ENCODE data around the gene ABCB1. TPM values are rescaled to one million over a fixed set of nuclear protein-coding genes. Genes with fewer than 3 reads are reported as not detected.
"Not testable (repeated sequence)": the region's sequence is repeated elsewhere in the genome, so short reads cannot be mapped to it uniquely, and the experiment has no call there.

The ABCB1 gene
- total RNA-seq, 2 experiments from 2014 or later = 4.5 to 4.9 TPM

DNA sequence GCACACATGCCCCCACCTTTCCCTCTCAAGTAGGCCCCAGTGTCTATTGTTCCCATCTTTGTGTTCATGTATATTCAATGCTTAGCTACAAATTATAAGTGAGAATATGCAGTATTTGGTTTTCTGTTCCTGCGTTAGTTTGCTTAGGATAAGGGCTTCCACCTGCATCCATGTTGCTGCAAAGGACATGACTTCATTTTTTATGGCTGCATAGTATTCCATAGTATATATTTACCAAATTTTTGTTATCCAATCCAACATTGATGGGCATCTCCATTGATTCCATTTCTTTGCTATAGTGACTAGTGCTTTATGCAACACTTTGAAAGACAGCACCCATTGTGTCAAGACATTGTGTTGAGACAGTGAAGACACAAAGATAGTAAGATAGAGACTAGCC, 106.2 kb downstream of the ABCB1 start:
- CTCF ChIA-PET = no interaction called here
- ATAC-seq (no peak), DNase-seq (no peak)
- Mint-ChIP-seq H3K4me1 (no peaks in the 10 kb centered on the region), H3K4me3 (no peak overlapping the region), H3K27me3 (peaks cover 7% of the 10 kb centered on the region), H3K27ac (no peak overlapping the region), H3K9me3 (ENCODE audit: low read depth) (no peaks in the 10 kb centered on the region), H3K36me3 (ENCODE audit: low read depth) (no peaks in the 10 kb centered on the region)
- POLR2A ChIA-PET = no interaction called here
- intact Hi-C loops (cut with DNase I, micrococcal nuclease) = no loop called here

DNA sequence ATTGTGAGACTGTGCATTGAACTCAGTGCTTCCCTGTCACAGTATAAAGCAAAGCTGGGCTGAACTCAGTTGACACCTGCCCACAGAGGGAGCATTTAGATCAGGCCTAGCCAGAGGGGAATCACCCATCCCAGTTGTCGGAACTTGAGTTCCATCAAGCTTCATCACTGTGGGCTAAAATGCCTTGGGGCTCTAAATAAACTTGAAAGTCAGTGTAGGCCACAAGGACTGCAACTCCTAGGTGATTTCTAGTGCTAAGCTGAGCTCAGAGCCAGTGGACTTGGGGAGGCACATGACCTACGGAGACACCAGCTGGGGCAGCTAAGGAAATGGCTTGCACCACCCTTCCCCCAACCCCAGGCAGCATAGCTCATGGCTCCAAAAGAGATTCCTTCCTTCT, 117.6 kb downstream of the ABCB1 start:
- H3K4me3 Mint-ChIP-seq = no peak overlapping the region
- ChIA-PET POLR2A (no interaction called here), CTCF (no interaction called here)
- no peaks in the 10 kb centered on the region for H3K36me3 Mint-ChIP-seq (ENCODE audit: low read depth)
- intact Hi-C loops (cut with DNase I, micrococcal nuclease) = no loop called here
- H3K27ac Mint-ChIP-seq = no peak overlapping the region
- peaks cover 11% of the 10 kb centered on the region for H3K27me3 Mint-ChIP-seq
- no peak for ATAC-seq
- no peaks in the 10 kb centered on the region for H3K9me3 Mint-ChIP-seq (ENCODE audit: low read depth)
- no peak for DNase-seq
- H3K4me1 Mint-ChIP-seq = no peaks in the 10 kb centered on the region

DNA sequence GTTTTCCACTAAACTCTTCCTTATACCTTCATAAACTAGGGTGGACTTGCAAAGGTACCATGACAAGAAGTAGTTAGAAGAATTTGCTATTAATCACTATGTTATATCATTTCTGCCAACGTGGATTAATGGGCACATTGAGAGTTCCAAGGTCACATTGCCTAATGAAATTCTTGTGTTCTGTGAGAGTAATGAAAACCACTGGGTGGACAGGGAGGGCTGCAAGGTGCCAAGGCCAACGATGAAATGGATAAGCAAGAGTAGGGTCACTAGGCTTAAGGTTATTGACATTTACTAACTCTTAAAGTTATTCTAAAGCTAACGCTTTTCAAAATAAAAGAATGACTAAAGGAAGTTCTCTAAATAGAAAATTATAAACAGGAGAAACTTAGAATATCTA, 118.6 kb downstream of the ABCB1 start:
- no peak for ATAC-seq
- no peak overlapping the region for H3K4me3 Mint-ChIP-seq
- ChIA-PET CTCF (no interaction called here), POLR2A (no interaction called here)
- H3K27me3 Mint-ChIP-seq = peaks cover 14% of the 10 kb centered on the region
- H3K4me1 Mint-ChIP-seq = no peaks in the 10 kb centered on the region
- H3K36me3 Mint-ChIP-seq (ENCODE audit: low read depth) = no peaks in the 10 kb centered on the region
- no peaks in the 10 kb centered on the region for H3K9me3 Mint-ChIP-seq (ENCODE audit: low read depth)
- no peak for DNase-seq
- no peak overlapping the region for H3K27ac Mint-ChIP-seq
- intact Hi-C loops (cut with DNase I, micrococcal nuclease) = no loop called here

DNA sequence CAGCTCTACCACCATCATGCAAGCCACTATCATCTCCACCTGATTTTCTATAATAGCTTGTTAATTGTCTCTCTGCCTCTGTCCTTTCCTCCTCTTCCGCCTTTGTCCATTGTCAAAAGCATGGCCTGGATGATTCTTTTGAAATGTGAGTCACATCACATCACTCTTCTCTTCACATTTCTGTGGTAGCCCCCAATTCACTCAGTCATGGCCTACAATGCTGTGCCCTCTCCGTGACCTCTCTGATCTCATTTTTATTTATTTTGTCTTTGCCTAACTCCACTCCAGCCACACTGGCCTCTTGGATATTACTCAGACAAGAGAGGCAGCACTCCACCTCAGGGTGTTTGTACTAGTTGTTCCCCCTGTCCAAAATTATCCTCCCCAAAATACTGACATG, 120.3 kb downstream of the ABCB1 start:
- H3K4me1 Mint-ChIP-seq = no peaks in the 10 kb centered on the region
- H3K27ac Mint-ChIP-seq = no peak overlapping the region
- DNase-seq (no peak), ATAC-seq (no peak)
- intact Hi-C loops (cut with DNase I, micrococcal nuclease) = no loop called here
- POLR2A ChIA-PET = no interaction called here
- H3K4me3 Mint-ChIP-seq = no peak overlapping the region
- CTCF ChIA-PET = no interaction called here
- no peaks in the 10 kb centered on the region for H3K36me3 Mint-ChIP-seq (ENCODE audit: low read depth)
- H3K27me3 Mint-ChIP-seq = peaks cover 22% of the 10 kb centered on the region
- H3K9me3 Mint-ChIP-seq (ENCODE audit: low read depth) = no peaks in the 10 kb centered on the region

DNA sequence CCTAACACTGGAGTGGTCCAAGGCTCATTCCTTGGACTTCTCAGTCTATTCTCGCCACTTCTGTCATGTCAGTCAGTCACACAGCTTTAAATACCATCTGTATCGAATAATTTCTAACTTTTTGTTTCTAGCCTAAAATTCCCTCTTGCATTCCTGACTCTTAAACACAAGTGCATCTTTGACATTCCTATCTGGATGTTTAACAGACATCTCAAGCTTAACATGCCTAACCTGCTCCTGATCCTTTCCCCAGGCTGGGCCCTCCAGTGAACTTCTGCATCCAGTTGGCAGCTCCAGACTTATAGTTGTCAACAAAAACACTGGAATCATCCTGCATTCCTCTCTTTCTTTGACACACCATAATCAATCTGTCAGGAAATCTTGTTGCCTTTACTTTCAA, 120.7 kb downstream of the ABCB1 start:
- intact Hi-C loops (cut with DNase I, micrococcal nuclease) = no loop called here
- Mint-ChIP-seq H3K27ac (no peak overlapping the region), H3K4me3 (no peak overlapping the region), H3K9me3 (ENCODE audit: low read depth) (no peaks in the 10 kb centered on the region), H3K4me1 (peaks cover 2% of the 10 kb centered on the region), H3K36me3 (ENCODE audit: low read depth) (no peaks in the 10 kb centered on the region), H3K27me3 (peaks cover 23% of the 10 kb centered on the region)
- DNase-seq (no peak), ATAC-seq (no peak)
- ChIA-PET POLR2A (no interaction called here), CTCF (no interaction called here)

DNA sequence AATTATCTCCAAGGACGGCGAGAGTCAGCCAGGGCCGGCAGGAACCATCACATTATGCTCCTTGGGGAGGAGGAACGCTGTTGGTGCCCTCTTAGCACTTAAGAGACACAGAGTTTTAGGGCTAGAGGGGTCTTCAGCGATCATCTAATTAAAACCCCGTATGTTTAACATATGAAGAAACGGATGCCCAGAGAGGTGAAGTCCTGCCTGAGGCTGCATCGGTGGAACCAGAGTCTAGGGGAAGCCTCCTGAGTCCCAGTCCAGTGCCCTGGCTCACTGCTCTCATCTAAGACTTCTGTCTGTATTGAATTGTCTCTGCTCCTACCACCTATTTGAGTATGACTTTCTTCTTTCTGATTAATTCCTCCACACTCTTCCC, 124.5 kb downstream of the ABCB1 start:
- intact Hi-C loops (cut with DNase I, micrococcal nuclease) = no loop called here
- no peaks in the 10 kb centered on the region for H3K9me3 Mint-ChIP-seq (ENCODE audit: low read depth)
- no peak overlapping the region for H3K27ac Mint-ChIP-seq
- POLR2A ChIA-PET = no interaction called here
- CTCF ChIA-PET = no interaction called here
- H3K36me3 Mint-ChIP-seq (ENCODE audit: low read depth) = no peaks in the 10 kb centered on the region
- no peak for ATAC-seq
- peaks cover 8% of the 10 kb centered on the region for H3K4me1 Mint-ChIP-seq
- no peak overlapping the region for H3K4me3 Mint-ChIP-seq
- no peak for DNase-seq
- H3K27me3 Mint-ChIP-seq = peaks cover 35% of the 10 kb centered on the region

DNA sequence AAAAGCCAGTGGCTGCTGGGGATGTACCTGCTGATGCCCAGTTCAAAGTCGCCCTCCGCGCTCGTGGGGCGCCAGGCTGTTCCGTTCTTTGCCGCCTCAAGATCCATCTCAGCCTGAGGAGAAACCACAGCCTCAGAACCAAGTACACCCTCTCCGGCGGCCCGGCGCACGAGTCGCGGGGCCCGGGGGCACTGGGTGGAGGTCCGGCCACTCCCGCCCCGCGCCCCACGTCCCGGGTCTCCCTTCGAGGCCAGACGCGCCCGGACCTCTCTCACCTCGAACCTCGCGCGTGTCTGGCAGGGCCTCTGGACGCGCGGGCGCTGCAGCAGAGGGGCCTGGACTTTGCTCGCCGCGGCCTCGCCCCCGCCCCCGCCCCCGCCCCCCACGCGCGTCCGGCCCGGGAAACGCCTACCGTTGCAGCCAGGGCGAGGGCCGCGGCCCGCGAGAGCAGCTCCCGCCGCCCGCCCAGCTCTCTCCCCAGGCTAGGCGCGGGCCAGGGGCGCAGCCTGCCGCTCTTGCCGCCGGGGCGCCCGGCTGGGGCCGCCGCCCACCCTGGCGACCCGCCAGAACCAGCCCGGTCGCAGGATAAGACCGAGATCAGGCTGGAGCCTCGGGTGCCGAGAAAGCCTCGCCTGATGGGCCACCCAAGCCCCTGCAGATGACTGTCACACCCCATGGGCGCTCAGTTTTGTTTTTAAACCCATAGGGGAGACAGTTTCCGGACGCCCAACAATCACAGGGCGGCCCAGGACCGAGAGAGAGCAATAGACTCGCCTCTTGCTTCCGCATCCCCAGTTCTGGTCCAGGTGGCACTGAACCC, 125.1 kb downstream of the ABCB1 start, which contains the start of gene ABCB4:
ABCB4 (minus strand) TSS at position 322 of the 820 bp plus-strand sequence; CDS start at position 107, 215 bp downstream.
- H3K9me3 Mint-ChIP-seq (ENCODE audit: low read depth) = no peaks in the 10 kb centered on the region
- ChIA-PET POLR2A (no interaction called here), CTCF (no interaction called here)
- peak; percentile 16 for DNase-seq
- H3K36me3 Mint-ChIP-seq (ENCODE audit: low read depth) = no peaks in the 10 kb centered on the region
- intact Hi-C loops (cut with DNase I, micrococcal nuclease) = no loop called here
- peaks cover 8% of the 10 kb centered on the region for H3K4me1 Mint-ChIP-seq
- no peak within 1 kb of the TSS for H3K27ac Mint-ChIP-seq
- peak within 1 kb of the TSS; percentile 29 for H3K4me3 Mint-ChIP-seq
- ATAC-seq = peak; percentile 23
- H3K27me3 Mint-ChIP-seq = peaks cover 35% of the 10 kb centered on the region

DNA sequence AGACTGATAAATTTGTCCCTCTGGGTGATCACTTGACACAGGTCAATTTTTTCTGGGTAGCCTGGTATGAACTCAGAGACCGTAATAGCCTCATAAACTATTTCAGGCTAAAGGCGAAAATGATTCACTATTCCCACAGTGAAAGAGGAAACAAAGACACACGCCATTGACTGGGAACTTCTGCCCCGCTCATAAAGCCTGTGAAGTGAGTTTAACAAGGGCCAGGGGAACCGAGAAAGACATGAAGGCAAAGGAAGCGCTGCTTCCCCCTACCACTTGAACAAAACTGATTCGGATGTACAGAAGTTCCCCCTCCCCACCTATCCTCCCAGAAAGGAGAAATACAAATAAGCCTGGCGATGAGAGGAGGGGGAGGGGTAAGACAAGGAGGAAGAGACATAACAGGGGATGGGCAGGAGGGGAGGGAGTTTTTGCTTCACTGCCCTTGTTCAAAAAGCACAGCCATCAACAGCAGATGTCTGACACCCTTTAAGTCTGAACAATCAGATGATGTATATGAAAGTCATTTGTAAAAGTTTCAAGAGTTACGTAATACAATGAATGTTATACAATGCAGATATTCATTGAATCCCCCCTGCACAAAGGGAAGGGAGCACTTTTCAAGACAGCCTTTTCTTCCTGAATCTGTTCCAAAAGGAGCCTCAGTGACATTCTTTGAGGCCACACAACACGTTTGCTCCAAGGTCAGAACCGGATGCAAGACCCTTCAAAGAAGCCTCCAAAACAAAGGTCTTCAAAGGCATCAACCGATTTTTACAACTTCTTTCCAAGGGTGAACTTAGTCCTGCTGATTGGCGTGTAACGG, 125.9 kb downstream of the ABCB1 start:
- Mint-ChIP-seq H3K27ac (no peak overlapping the region), H3K36me3 (ENCODE audit: low read depth) (no peaks in the 10 kb centered on the region), H3K4me1 (peaks cover 8% of the 10 kb centered on the region), H3K9me3 (ENCODE audit: low read depth) (no peaks in the 10 kb centered on the region), H3K27me3 (peaks cover 35% of the 10 kb centered on the region), H3K4me3 (peak overlapping the region; percentile 29)
- ATAC-seq (peak; percentile 39), DNase-seq (no peak)
- ChIA-PET CTCF (no interaction called here), POLR2A (no interaction called here)
- intact Hi-C loops (cut with DNase I, micrococcal nuclease) = no loop called here

DNA sequence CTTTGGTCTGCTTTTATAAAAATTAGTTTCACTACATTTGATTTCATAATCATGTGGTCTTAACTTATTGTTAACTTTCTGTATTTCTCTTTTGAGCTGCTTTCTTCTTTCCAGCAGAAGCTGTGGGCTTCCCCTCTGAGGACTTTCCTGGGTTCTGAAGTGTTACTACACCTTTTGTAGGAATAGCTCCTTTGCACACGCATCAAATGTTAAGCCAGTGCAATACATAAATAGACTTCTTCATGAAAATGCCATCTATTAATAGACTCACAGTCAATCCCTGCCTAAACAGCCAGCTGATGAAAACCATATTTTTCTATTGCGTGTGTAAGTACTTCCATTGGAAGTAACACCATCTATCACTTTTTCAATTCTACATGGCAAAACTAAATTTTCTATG, 126.7 kb downstream of the ABCB1 start:
- H3K27me3 Mint-ChIP-seq = peaks cover 39% of the 10 kb centered on the region
- CTCF ChIA-PET = no interaction called here
- intact Hi-C loops (cut with DNase I, micrococcal nuclease) = no loop called here
- peaks cover 3% of the 10 kb centered on the region for H3K9me3 Mint-ChIP-seq (ENCODE audit: low read depth)
- no peaks in the 10 kb centered on the region for H3K36me3 Mint-ChIP-seq (ENCODE audit: low read depth)
- DNase-seq (no peak), ATAC-seq (no peak)
- H3K4me3 Mint-ChIP-seq = no peak overlapping the region
- peaks cover 8% of the 10 kb centered on the region for H3K4me1 Mint-ChIP-seq
- POLR2A ChIA-PET = no interaction called here
- no peak overlapping the region for H3K27ac Mint-ChIP-seq

DNA sequence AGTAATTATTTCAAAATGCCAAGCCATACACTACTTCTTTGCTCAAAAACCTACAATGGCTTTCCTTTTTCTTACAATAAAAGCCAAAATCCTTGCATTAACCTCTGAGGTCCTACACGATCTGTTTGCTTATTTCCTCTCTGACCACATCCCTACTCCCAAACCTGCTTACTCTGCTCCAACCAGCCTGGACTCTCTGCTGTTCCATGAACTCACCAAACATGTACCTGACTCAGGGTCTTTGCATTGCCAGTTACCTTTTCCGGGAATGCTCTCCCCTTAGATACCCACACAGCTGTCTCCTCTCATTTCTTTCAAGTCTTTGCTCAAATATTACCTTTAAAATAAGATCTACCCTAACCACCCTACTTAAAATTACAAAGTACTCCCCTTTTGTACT, 127.5 kb downstream of the ABCB1 start:
- intact Hi-C loops (cut with DNase I, micrococcal nuclease) = no loop called here
- Mint-ChIP-seq H3K36me3 (ENCODE audit: low read depth) (no peaks in the 10 kb centered on the region), H3K4me1 (peaks cover 8% of the 10 kb centered on the region), H3K27me3 (peaks cover 39% of the 10 kb centered on the region), H3K27ac (no peak overlapping the region), H3K9me3 (ENCODE audit: low read depth) (peaks cover 3% of the 10 kb centered on the region), H3K4me3 (no peak overlapping the region)
- ATAC-seq (no peak), DNase-seq (no peak)
- POLR2A ChIA-PET = no interaction called here
- CTCF ChIA-PET = no interaction called here

DNA sequence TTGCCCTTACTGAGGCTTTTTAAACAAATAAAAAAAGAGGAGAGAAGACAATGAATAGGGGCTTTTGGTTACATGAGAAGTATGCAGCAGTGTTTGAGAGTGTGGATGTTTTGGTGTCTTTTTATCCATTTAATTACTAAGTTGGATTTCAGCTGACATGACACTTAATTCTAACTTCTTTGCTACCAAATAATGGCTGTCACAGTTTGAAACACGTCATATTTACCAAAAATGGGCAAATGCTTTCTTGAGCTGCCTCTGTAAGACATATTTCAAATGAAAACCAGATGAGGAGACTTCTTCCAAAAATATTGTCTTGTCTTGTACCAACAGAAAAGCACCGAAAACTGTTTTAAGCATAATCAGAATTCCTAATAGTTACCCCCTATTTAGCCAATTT, 129.2 kb downstream of the ABCB1 start:
- intact Hi-C loops (cut with DNase I, micrococcal nuclease) = no loop called here
- no peak overlapping the region for H3K27ac Mint-ChIP-seq
- H3K27me3 Mint-ChIP-seq = peaks cover 40% of the 10 kb centered on the region
- H3K4me1 Mint-ChIP-seq = peaks cover 8% of the 10 kb centered on the region
- no peaks in the 10 kb centered on the region for H3K36me3 Mint-ChIP-seq (ENCODE audit: low read depth)
- ATAC-seq (no peak), DNase-seq (no peak)
- POLR2A ChIA-PET = no interaction called here
- CTCF ChIA-PET = no interaction called here
- no peak overlapping the region for H3K4me3 Mint-ChIP-seq
- peaks cover 3% of the 10 kb centered on the region for H3K9me3 Mint-ChIP-seq (ENCODE audit: low read depth)

DNA sequence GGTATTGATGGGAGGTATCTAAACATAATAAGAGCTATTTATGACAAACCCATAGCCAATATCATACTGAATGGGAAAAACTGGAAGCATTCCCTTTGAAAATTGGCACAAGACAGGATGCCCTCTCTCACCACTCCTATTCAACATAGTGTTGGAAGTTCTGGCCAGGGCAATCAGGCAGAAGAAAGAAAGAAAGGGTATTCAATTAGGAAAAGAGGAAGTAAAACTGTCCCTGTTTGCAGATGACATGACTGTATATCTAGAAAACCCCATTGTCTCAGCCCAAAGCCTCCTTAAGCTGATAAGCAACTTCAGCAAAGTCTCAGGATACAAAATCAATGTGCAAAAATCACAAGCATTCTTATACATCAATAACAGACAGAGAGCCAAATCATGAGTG, 131.5 kb downstream of the ABCB1 start:
- intact Hi-C loops (cut with DNase I, micrococcal nuclease); H3K27ac Mint-ChIP-seq; H3K4me3 Mint-ChIP-seq; H3K9me3 Mint-ChIP-seq (ENCODE audit: low read depth); DNase-seq; H3K4me1 Mint-ChIP-seq; H3K36me3 Mint-ChIP-seq (ENCODE audit: low read depth); CTCF ChIA-PET; POLR2A ChIA-PET; ATAC-seq: not testable (repeated sequence)
- H3K27me3 Mint-ChIP-seq = peaks cover 34% of the 10 kb centered on the region
